SU-DHL-6 (cell line): ENCODE data around the gene IL21R.

Source experiments
- H2AFZ ChIP-seq: fragments of 200-600 bp; sonication (generic); 2 replicates; pipeline ENCODE4 v1.6.1; 2014; ENCODE audit warnings: low read depth, mild to moderate bottlenecking, moderate library complexity, mixed read lengths, antibody characterized with exemption, low read length; ENCODE audit not compliant: severe bottlenecking
- H3F3A ChIP-seq: fragments of 200-600 bp; shearing (Covaris generic); 2 replicates; pipeline ENCODE4 v1.6.0; 2016; ENCODE audit warnings: antibody characterized with exemption, mild to moderate bottlenecking; ENCODE audit not compliant: insufficient read depth
- H3K27ac ChIP-seq: fragments of 200-600 bp; sonication (generic); 2 replicates; pipeline ENCODE4 v1.5.1; 2016; ENCODE audit warnings: low read depth, mild to moderate bottlenecking, low read length, moderate library complexity, mixed read lengths
- H3K27me3 ChIP-seq: fragments of 200-600 bp; sonication (generic), shearing (Covaris generic); 2 replicates; pipeline ENCODE4 v1.6.0; 2014; ENCODE audit warnings: mild to moderate bottlenecking, low read length
- H3K36me3 ChIP-seq: fragments of 200-600 bp; sonication (generic); 2 replicates; pipeline ENCODE4 v1.6.1; 2014; ENCODE audit warnings: mild to moderate bottlenecking, low read length, mixed read lengths
- H3K4me2 ChIP-seq: fragments of 300-600, 200-600 bp; shearing (Covaris generic), sonication (generic); 2 replicates; pipeline ENCODE4 v1.6.0; 2014; ENCODE audit warnings: low read length, low read depth, mild to moderate bottlenecking; ENCODE audit not compliant: poor library complexity, severe bottlenecking
- H3K4me3 ChIP-seq: fragments of 200-600 bp; sonication (generic); 2 replicates; pipeline ENCODE4 v1.5.1; 2014; ENCODE audit warnings: antibody characterized with exemption, low read length, mild to moderate bottlenecking, mixed read lengths; ENCODE audit not compliant: insufficient read depth, poor library complexity, severe bottlenecking
- H3K79me2 ChIP-seq: fragments of 200-600 bp; sonication (generic); 2 replicates; pipeline ENCODE4 v1.6.1; 2014; ENCODE audit warnings: mild to moderate bottlenecking, low read length, moderate library complexity; ENCODE audit not compliant: insufficient read depth
- H3K9ac ChIP-seq: fragments of 200-600 bp; sonication (generic); 2 replicates; pipeline ENCODE4 v1.7.0; 2014; ENCODE audit warnings: mild to moderate bottlenecking, low read length
- H3K9me2 ChIP-seq: fragments of 200-600 bp; sonication (generic); replicated peaks from 2 replicates; pipeline ENCODE4 v1.6.1; 2014; ENCODE audit warnings: low read length; ENCODE audit not compliant: insufficient read depth
- H3K9me3 ChIP-seq: fragments of 200-600 bp; sonication (generic); 2 replicates; pipeline ENCODE4 v1.6.1; 2014; ENCODE audit warnings: low read length, mixed read lengths; ENCODE audit not compliant: insufficient read depth
- H4K20me1 ChIP-seq: fragments of 200-600 bp; sonication (generic); 2 replicates; pipeline ENCODE4 v1.6.1; 2014; ENCODE audit warnings: low read depth, mild to moderate bottlenecking, antibody characterized with exemption, low read length, moderate library complexity, mixed read lengths
- CTCF ChIP-seq: fragments of 200-600 bp; sonication (generic); IDR thresholded peaks from one replicate; pipeline ENCODE4 v1.5.1; 2017; ENCODE audit warnings: antibody characterized with exemption, mild to moderate bottlenecking, low read length, moderate library complexity; ENCODE audit not compliant: insufficient read depth, poor library complexity, severe bottlenecking
- EZH2phosphoT487 ChIP-seq: fragments of 200-600 bp; sonication (generic), shearing (Covaris generic); conservative IDR thresholded peaks from 2 replicates; pipeline ENCODE4 v1.6.1; 2018; ENCODE audit warnings: mild to moderate bottlenecking, antibody characterized with exemption, low read length, moderate library complexity, mixed read lengths

Gene IL21R

GRCh38 chr16:27363797-27364196 is 38.2 kb upstream of the IL21R start:
- H3K9me3 ChIP-seq: no peaks in the 10 kb centered on the region
- no peaks in the 10 kb centered on the region for H3K79me2 ChIP-seq
- no peak overlapping the region for H3K4me2 ChIP-seq
- no peak overlapping the region for H3K27ac ChIP-seq
- H3F3A ChIP-seq: peaks cover 34% of the 10 kb centered on the region
- H3K36me3 ChIP-seq: peaks cover 15% of the 10 kb centered on the region
- H3K9ac ChIP-seq: no peak overlapping the region
- no peaks in the 10 kb centered on the region for H3K27me3 ChIP-seq
- H3K4me3 ChIP-seq: no peak overlapping the region
- no peak for TF ChIP-seq EZH2phosphoT487
- no peaks in the 10 kb centered on the region for H3K9me2 ChIP-seq
- no peak overlapping the region for H2AFZ ChIP-seq
- H4K20me1 ChIP-seq: no peaks in the 10 kb centered on the region

- Histone ChIP-seq H2AFZ (no peak overlapping the region), H3K27me3 (no peaks in the 10 kb centered on the region), H3K36me3 (0 out of 2 replicates have a peak, but pooled peaks cover 7% of the 10 kb centered on the region), H3K9me3 (no peaks in the 10 kb centered on the region), H3K79me2 (no peaks in the 10 kb centered on the region), H3K27ac (0 out of 2 replicates have a peak overlapping the region, but pooled peaks have one; percentile 8), H3K4me3 (no peak overlapping the region), H3K9me2 (no peaks in the 10 kb centered on the region), H3K4me2 (no peak overlapping the region), H3F3A (peaks cover 34% of the 10 kb centered on the region), H3K9ac (no peak overlapping the region), H4K20me1 (no peaks in the 10 kb centered on the region)
- TF ChIP-seq EZH2phosphoT487 (no peak), CTCF (no peak)
Measured at GRCh38 chr16:27364493-27365141, 37.4 kb upstream of the IL21R start.

- TF ChIP-seq CTCF (no peak), EZH2phosphoT487 (no peak)
- H3K27ac ChIP-seq: peak overlapping the region; percentile 77
Measured at GRCh38 chr16:27365142-27366089, 36.6 kb upstream of the IL21R start.

More at GRCh38 chr16:27365142-27366089, 36.6 kb upstream of the IL21R start:
- H3K4me3 ChIP-seq: no peak overlapping the region
- H3K9me3 ChIP-seq: no peaks in the 10 kb centered on the region
- H3K4me2 ChIP-seq: no peak overlapping the region
- H3K36me3 ChIP-seq: 0 out of 2 replicates have a peak, but pooled peaks cover 6% of the 10 kb centered on the region
- H3F3A ChIP-seq: peaks cover 34% of the 10 kb centered on the region
- H3K9ac ChIP-seq: no peak overlapping the region
- H3K27me3 ChIP-seq: no peaks in the 10 kb centered on the region
- no peaks in the 10 kb centered on the region for H4K20me1 ChIP-seq
- no peak overlapping the region for H2AFZ ChIP-seq
- no peaks in the 10 kb centered on the region for H3K9me2 ChIP-seq
- H3K79me2 ChIP-seq: no peaks in the 10 kb centered on the region
